Tibial nerve (tissue), 4 donors: ENCODE measurements around the gene FGFR3. TPM values are rescaled to one million over a fixed set of nuclear protein-coding genes. Genes with fewer than 3 reads are reported as not detected.

Experiments
- DNase-seq, 2 donors: peaks; one replicate each; pipeline ENCODE4 v3.0.0-alpha.2; 2019; ENCODE audit warnings: low spot score in 2 of 2
- H3K27ac ChIP-seq, 4 donors: fragments of 200-600 bp; sonication (generic) in 3 of 4; one replicate each; pipeline ENCODE4 v1.5.1; 2017 to 2019; ENCODE audit warnings: mild to moderate bottlenecking in 1 of 4
- H3K27me3 ChIP-seq, 2 donors: fragments of 200-600 bp; sonication (generic) in 1 of 2; one replicate each; pipeline versions ENCODE4 v1.5.1 to v1.6.0; 2017 to 2019
- H3K36me3 ChIP-seq, 3 donors: fragments of 200-600 bp; sonication (generic); one replicate each; pipeline ENCODE4 v1.5.1; 2018 to 2019
- H3K4me1 ChIP-seq, 4 donors: fragments of 200-600 bp; sonication (generic) in 3 of 4; one replicate each; pipeline ENCODE4 v1.5.1; 2017 to 2019
- H3K4me3 ChIP-seq, 4 donors: fragments of 200-600 bp; sonication (generic) in 3 of 4; one replicate each; pipeline ENCODE4 v1.5.1; 2017 to 2019; ENCODE audit warnings: mild to moderate bottlenecking in 1 of 4, moderate library complexity in 1 of 4
- H3K9me3 ChIP-seq, 4 donors: fragments of 200-600 bp; sonication (generic) in 3 of 4; one replicate each; pipeline ENCODE4 v1.5.1; 2017 to 2019
- EP300 ChIP-seq, 2 donors: sonication (generic); formaldehyde crosslinking; IDR thresholded peaks; one replicate each; pipeline ENCODE4 v1.6.1; 2017; ENCODE audit warnings: antibody characterized with exemption in 2 of 2, mild to moderate bottlenecking in 1 of 2
- POLR2A ChIP-seq, 2 donors: fragments of 450-650 bp; IDR thresholded peaks; one replicate each; pipeline ENCODE4 v1.6.1; 2017; ENCODE audit warnings: antibody characterized with exemption in 2 of 2, mild to moderate bottlenecking in 2 of 2, moderate library complexity in 2 of 2
- WGBS, 2 donors: methylation state at CpG; one replicate each; pipeline ENCODE4 v1.1.5; 2018; 5-methylcytosine and 5-hydroxymethylcytosine counted together
- total RNA-seq, 4 donors: library from RNA; depleted of rRNA; stranded (reverse); fragments of >200 nt; gene quantifications; one replicate each; pipeline ENCODE4 v1.1.0, GENCODE V29; 2016
- TF ChIP-seq, protein P1 (sequence below), 5 experiments: fragments of 200-600 bp in 3 of 5; fragments of 450-650 bp in 2 of 5; sonication (generic) in 3 of 5; IDR thresholded peaks; one replicate each; pipeline ENCODE4 v1.5.1; 2016 to 2019; ENCODE audit warnings: antibody characterized with exemption in 5 of 5, mild to moderate bottlenecking in 3 of 5, moderate library complexity in 2 of 5

Gene FGFR3
- total RNA-seq, 4 donors from 2014 or later: 2.7 to 11.2 (median 5.1) TPM

GRCh38 chr4:1772853-1773538 lies 20.1 kb upstream of the FGFR3 start:
- Histone ChIP-seq H3K4me3 (no peak overlapping the region), H3K36me3 (no peaks in the 10 kb centered on the region), H3K27me3 (peaks cover 0 to 78% of the 10 kb centered on the region in 2 donors), H3K4me1 (peaks cover 0 to 12% (median under 1%) of the 10 kb centered on the region in 4 donors), H3K9me3 (no peaks in the 10 kb centered on the region), H3K27ac (no peak overlapping the region)
- WGBS, 2 donors: 77 to 88% methylated on average over 23 to 28 of the region's 30 CpGs
- TF ChIP-seq POLR2A (IDR thresholded peaks at IDR 0.05) (no peak), EP300 (IDR thresholded peaks at IDR 0.05) (no peak)
- TF ChIP-seq, protein P1, sequence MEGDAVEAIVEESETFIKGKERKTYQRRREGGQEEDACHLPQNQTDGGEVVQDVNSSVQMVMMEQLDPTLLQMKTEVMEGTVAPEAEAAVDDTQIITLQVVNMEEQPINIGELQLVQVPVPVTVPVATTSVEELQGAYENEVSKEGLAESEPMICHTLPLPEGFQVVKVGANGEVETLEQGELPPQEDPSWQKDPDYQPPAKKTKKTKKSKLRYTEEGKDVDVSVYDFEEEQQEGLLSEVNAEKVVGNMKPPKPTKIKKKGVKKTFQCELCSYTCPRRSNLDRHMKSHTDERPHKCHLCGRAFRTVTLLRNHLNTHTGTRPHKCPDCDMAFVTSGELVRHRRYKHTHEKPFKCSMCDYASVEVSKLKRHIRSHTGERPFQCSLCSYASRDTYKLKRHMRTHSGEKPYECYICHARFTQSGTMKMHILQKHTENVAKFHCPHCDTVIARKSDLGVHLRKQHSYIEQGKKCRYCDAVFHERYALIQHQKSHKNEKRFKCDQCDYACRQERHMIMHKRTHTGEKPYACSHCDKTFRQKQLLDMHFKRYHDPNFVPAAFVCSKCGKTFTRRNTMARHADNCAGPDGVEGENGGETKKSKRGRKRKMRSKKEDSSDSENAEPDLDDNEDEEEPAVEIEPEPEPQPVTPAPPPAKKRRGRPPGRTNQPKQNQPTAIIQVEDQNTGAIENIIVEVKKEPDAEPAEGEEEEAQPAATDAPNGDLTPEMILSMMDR (IDR thresholded peaks at IDR 0.05): no peak
- no peak for DNase-seq

- no peaks in the 10 kb centered on the region for H3K9me3 ChIP-seq
- no peak for TF ChIP-seq EP300 (IDR thresholded peaks at IDR 0.05)
- no peak for TF ChIP-seq POLR2A (IDR thresholded peaks at IDR 0.05)
- TF ChIP-seq, protein P1 (IDR thresholded peaks at IDR 0.05): no peak
- no peak overlapping the region for H3K27ac ChIP-seq
- no peaks in the 10 kb centered on the region for H3K36me3 ChIP-seq
- peaks cover 0 to 73% of the 10 kb centered on the region in 2 donors for H3K27me3 ChIP-seq
- no peak overlapping the region for H3K4me3 ChIP-seq
- H3K4me1 ChIP-seq: peaks cover 0 to 18% (median 0%) of the 10 kb centered on the region in 4 donors
- no peak for DNase-seq
- WGBS, 2 donors: 88% methylated on average over 9 to 10 of the region's 10 CpGs
These were observed 19.3 kb upstream of the FGFR3 start for GRCh38 chr4:1773754-1774153.

DNA sequence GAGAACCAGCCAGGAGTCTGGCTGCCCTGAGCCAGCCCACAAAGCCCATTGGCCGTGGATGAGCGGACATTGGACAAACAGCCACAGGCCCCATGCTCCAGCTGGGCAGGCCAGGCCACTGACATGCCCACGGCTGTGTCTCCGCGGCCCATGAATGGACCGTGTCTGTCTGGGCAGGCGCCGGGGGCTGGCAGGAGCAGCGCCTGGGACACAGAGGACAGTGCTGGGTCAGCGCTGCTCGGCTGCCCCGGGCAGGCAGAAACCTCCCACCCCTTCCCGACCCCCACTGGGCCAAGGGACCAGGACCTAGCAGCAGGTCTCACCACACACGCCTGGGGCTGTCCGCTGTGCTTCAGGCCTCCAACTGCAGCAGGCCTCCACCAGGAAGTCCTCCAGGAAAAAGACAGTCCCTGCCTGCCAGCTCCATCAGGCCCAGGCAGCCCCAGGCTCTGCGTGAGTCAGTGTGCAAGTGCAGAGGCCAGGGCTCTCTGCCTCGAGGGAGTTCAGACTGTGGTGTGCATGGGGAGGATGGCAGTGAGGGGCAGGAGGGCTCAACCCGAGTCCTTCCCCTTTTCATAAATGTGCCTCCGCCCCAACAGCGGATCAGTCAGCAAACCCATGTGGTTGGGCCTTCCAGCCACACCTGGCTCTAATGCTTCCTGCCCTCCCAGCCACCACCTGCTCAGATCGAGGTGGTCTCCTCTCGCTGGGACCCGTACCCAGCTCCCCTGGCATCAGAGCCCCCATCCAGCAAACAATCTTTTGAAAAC lies 17.2 kb upstream of the FGFR3 start:
- no peak overlapping the region for H3K4me3 ChIP-seq
- TF ChIP-seq POLR2A (IDR thresholded peaks at IDR 0.05): no peak
- no peak for TF ChIP-seq EP300 (IDR thresholded peaks at IDR 0.05)
- TF ChIP-seq, protein P1 (IDR thresholded peaks at IDR 0.05): no peak
- no peaks in the 10 kb centered on the region for H3K36me3 ChIP-seq
- DNase-seq: no peak
- whole genome bisulfite sequencing, 2 donors: 50 to 60% methylated on average over 10 to 11 of the region's 23 CpGs
- no peaks in the 10 kb centered on the region for H3K9me3 ChIP-seq
- peak overlapping the region in 1 of 4 donors; percentile 8 for H3K27ac ChIP-seq
- H3K4me1 ChIP-seq: peaks cover 0 to 19% (median 0%) of the 10 kb centered on the region in 4 donors
- peaks cover 0 to 52% of the 10 kb centered on the region in 2 donors for H3K27me3 ChIP-seq

DNA sequence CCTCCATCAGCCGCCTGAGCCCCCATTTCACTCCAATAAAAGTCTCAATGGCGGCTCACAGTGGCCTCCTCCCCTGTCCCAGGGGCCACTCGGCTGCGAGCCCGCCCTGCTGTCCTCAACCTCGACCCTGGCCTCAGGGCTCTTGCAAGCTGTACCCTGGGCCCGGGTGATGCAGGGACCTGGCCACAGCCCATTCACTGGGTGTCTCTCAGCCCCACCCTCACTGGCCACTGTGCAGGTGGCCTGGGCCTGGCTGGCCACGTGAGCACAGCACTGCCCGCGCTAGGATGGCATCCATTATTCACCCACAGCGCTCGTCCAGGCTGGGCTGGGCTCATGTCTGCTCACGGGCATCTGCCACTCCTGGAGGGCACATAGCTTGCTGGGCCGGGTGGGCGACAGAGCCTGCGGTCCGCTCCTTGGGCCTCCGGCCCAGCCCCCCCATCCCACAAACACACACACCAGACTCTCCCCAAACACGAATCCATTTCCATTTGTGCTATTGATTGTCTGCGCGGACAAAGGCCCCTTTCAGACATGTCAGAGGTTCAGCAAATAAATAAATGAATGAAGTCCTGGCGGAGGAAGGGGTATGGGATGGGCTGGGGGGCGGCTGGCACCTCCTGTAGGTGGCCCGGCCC lies 16.5 kb upstream of the FGFR3 start:
- TF ChIP-seq POLR2A (IDR thresholded peaks at IDR 0.05): no peak
- Histone ChIP-seq H3K4me3 (no peak overlapping the region), H3K27me3 (peaks cover 0 to 45% of the 10 kb centered on the region in 2 donors), H3K36me3 (no peaks in the 10 kb centered on the region), H3K4me1 (peaks cover 0 to 19% (median 0%) of the 10 kb centered on the region in 4 donors), H3K27ac (no peak overlapping the region), H3K9me3 (no peaks in the 10 kb centered on the region)
- WGBS, 2 donors: 56 to 68% methylated on average over 20 to 24 of the region's 24 CpGs
- DNase-seq: no peak

GRCh38 chr4:1777822-1778641 lies 15.1 kb upstream of the FGFR3 start:
- Histone ChIP-seq H3K4me3 (no peak overlapping the region), H3K36me3 (no peaks in the 10 kb centered on the region), H3K4me1 (peaks cover 0 to 19% (median 0%) of the 10 kb centered on the region in 4 donors), H3K9me3 (no peaks in the 10 kb centered on the region), H3K27ac (peak overlapping the region in 2 of 4 donors; percentile 21 to 64), H3K27me3 (peaks cover 0 to 32% of the 10 kb centered on the region in 2 donors)
- no peak for DNase-seq
- TF ChIP-seq POLR2A (IDR thresholded peaks at IDR 0.05) (no peak), EP300 (IDR thresholded peaks at IDR 0.05) (no peak)
- TF ChIP-seq, protein P1 (IDR thresholded peaks at IDR 0.05): no peak
- WGBS, 2 donors: 24 to 34% methylated on average over 18 to 26 of the region's 27 CpGs
